Measurements from ENCODE around the gene KRT5.

DNA sequence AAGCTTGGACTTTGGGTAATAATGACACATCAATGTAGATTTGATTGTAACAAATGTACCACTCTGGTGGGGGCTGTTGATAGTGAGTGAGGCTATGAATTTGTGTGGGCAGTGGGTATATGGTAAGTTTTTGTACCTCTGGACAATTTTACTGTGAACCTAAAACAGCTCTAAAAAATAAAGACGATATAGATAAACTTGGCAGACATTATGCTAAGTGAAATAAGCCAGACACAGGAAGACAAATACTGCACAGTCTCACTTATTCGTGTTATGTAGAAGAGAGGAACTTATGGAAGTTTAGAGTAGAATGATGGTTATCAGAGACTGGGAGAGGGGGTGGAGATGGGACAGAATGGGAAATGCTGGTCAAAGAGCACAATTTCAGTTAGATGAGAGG lies 55.3 kb downstream of the KRT5 start:
- TF ChIP-seq, protein P1, sequence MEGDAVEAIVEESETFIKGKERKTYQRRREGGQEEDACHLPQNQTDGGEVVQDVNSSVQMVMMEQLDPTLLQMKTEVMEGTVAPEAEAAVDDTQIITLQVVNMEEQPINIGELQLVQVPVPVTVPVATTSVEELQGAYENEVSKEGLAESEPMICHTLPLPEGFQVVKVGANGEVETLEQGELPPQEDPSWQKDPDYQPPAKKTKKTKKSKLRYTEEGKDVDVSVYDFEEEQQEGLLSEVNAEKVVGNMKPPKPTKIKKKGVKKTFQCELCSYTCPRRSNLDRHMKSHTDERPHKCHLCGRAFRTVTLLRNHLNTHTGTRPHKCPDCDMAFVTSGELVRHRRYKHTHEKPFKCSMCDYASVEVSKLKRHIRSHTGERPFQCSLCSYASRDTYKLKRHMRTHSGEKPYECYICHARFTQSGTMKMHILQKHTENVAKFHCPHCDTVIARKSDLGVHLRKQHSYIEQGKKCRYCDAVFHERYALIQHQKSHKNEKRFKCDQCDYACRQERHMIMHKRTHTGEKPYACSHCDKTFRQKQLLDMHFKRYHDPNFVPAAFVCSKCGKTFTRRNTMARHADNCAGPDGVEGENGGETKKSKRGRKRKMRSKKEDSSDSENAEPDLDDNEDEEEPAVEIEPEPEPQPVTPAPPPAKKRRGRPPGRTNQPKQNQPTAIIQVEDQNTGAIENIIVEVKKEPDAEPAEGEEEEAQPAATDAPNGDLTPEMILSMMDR (IDR thresholded peaks at IDR 0.05): no peak
- TF ChIP-seq POLR2A (IDR thresholded peaks at IDR 0.05): no peak
- TF ChIP-seq EP300 (IDR thresholded peaks at IDR 0.05): no peak

All from upper lobe of left lung (tissue), 4 donors.